ENCODE results near the gene EML3. TPM values are rescaled to one million over a fixed set of nuclear protein-coding genes. Genes with fewer than 3 reads are reported as not detected.

The EML3 gene
- total RNA-seq, 1 donor from 2014 or later, result 7.3 TPM

DNA sequence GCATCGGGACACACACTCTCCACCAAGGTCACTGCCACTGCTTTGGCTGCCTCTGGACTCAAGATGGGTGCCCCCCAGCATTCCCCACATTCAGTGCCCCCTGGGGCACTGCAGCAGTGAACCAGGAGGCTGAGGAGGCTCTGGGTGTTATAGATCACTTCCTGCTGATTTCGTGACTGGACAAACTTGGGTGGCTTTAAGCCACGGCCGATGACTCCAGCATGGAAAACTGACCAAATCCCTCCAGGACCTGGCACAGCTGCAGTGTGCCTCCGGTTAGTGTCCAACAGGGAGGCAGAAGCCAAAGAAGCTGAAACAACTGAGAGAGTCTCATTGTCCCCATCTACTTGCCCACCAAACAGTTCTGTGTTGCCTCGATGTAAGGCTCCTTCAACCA lies 35.0 kb upstream of the EML3 start:
- H3K4me1 ChIP-seq (ENCODE audit: control insufficient read depth in 3 of 3, insufficient read depth in 3 of 3, low read length in 3 of 3), result peaks cover 33 to 40% (median 35%) of the 10 kb centered on the region in 3 donors
- H3K4me3 ChIP-seq (ENCODE audit: low read length in 3 of 3), result no peak overlapping the region
- H3K9me3 ChIP-seq (ENCODE audit: control insufficient read depth in 3 of 3, low read length in 3 of 3), result no peaks in the 10 kb centered on the region
- H3K27ac ChIP-seq (ENCODE audit: low read depth, low read length), result no peak overlapping the region
- H3K9ac ChIP-seq (ENCODE audit: low read depth in 1 of 3, low read length in 3 of 3), result no peak overlapping the region
- no peaks in the 10 kb centered on the region for H3K27me3 ChIP-seq (ENCODE audit: control insufficient read depth in 3 of 3, insufficient read depth in 3 of 3, low read length in 3 of 3)
- peaks cover 25 to 38% (median 26%) of the 10 kb centered on the region in 3 donors for H3K36me3 ChIP-seq (ENCODE audit: control insufficient read depth in 3 of 3, insufficient read depth in 3 of 3, low read length in 3 of 3)

- no peaks in the 10 kb centered on the region for H3K27me3 ChIP-seq (ENCODE audit: control insufficient read depth in 3 of 3, insufficient read depth in 3 of 3, low read length in 3 of 3)
- H3K4me1 ChIP-seq (ENCODE audit: control insufficient read depth in 3 of 3, insufficient read depth in 3 of 3, low read length in 3 of 3), result peaks cover 27 to 36% (median 29%) of the 10 kb centered on the region in 3 donors
- H3K9me3 ChIP-seq (ENCODE audit: control insufficient read depth in 3 of 3, low read length in 3 of 3), result no peaks in the 10 kb centered on the region
- H3K9ac ChIP-seq (ENCODE audit: low read depth in 1 of 3, low read length in 3 of 3), result peak overlapping the region; percentile 20 to 60 (median 29)
- peak overlapping the region; percentile 56 to 60 (median 59) for H3K4me3 ChIP-seq (ENCODE audit: low read length in 3 of 3)
- H3K27ac ChIP-seq (ENCODE audit: low read depth, low read length), result peak overlapping the region; percentile 1
- peaks cover 25 to 39% (median 26%) of the 10 kb centered on the region in 3 donors for H3K36me3 ChIP-seq (ENCODE audit: control insufficient read depth in 3 of 3, insufficient read depth in 3 of 3, low read length in 3 of 3)
These were observed 34.4 kb upstream of the EML3 start for GRCh38 chr11:62646825-62647608.

- peak within 1 kb of the TSS; percentile 94 to 97 (median 96) for H3K9ac ChIP-seq (ENCODE audit: low read depth in 1 of 3, low read length in 3 of 3)
- H3K4me1 ChIP-seq (ENCODE audit: control insufficient read depth in 3 of 3, insufficient read depth in 3 of 3, low read length in 3 of 3), result peaks cover 23 to 32% (median 24%) of the 10 kb centered on the region in 3 donors
- peaks cover 25 to 39% (median 26%) of the 10 kb centered on the region in 3 donors for H3K36me3 ChIP-seq (ENCODE audit: control insufficient read depth in 3 of 3, insufficient read depth in 3 of 3, low read length in 3 of 3)
- H3K27me3 ChIP-seq (ENCODE audit: control insufficient read depth in 3 of 3, insufficient read depth in 3 of 3, low read length in 3 of 3), result no peaks in the 10 kb centered on the region
- H3K9me3 ChIP-seq (ENCODE audit: control insufficient read depth in 3 of 3, low read length in 3 of 3), result no peaks in the 10 kb centered on the region
- peak within 1 kb of the TSS; percentile 94 to 98 (median 96) for H3K4me3 ChIP-seq (ENCODE audit: low read length in 3 of 3)
- peak within 1 kb of the TSS; percentile 92 for H3K27ac ChIP-seq (ENCODE audit: low read depth, low read length)
These were observed 33.6 kb upstream of the EML3 start, which contains the start of gene GANAB for GRCh38 chr11:62645946-62646824. Gene GANAB, minus strand, starts transcription at chr11:62646613. Its CDS starts 14 bp downstream, at chr11:62646599.

GRCh38 chr11:62645671-62645945 lies 33.0 kb upstream of the EML3 start:
- peak overlapping the region; percentile 94 to 98 (median 96) for H3K4me3 ChIP-seq (ENCODE audit: low read length in 3 of 3)
- peaks cover 25 to 39% (median 26%) of the 10 kb centered on the region in 3 donors for H3K36me3 ChIP-seq (ENCODE audit: control insufficient read depth in 3 of 3, insufficient read depth in 3 of 3, low read length in 3 of 3)
- peak overlapping the region; percentile 92 for H3K27ac ChIP-seq (ENCODE audit: low read depth, low read length)
- H3K4me1 ChIP-seq (ENCODE audit: control insufficient read depth in 3 of 3, insufficient read depth in 3 of 3, low read length in 3 of 3), result peaks cover 23 to 32% (median 24%) of the 10 kb centered on the region in 3 donors
- peak overlapping the region; percentile 94 to 97 (median 96) for H3K9ac ChIP-seq (ENCODE audit: low read depth in 1 of 3, low read length in 3 of 3)
- H3K27me3 ChIP-seq (ENCODE audit: control insufficient read depth in 3 of 3, insufficient read depth in 3 of 3, low read length in 3 of 3), result no peaks in the 10 kb centered on the region
- no peaks in the 10 kb centered on the region for H3K9me3 ChIP-seq (ENCODE audit: control insufficient read depth in 3 of 3, low read length in 3 of 3)

DNA sequence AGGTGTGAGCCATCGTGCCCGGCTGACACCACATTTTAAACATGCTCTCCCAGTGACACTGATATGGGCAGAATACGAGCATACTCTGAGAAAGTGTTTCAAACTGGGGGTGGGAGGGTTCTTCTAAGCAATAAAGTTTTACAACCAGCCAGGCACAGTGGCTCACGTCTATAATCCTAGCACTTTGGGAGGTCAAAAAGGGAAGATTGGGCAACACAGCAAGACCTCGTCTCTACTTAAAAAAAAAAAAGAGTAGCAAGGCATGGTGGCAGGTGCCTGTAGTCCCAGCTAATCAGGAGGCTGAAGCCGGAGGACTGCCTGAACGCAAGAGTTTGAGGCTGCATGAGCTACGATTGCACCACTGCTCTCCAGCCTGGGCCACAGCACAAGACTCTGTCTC lies 31.6 kb upstream of the EML3 start:
- Histone ChIP-seq H3K27ac (ENCODE audit: low read depth, low read length) (no peak overlapping the region), H3K36me3 (ENCODE audit: control insufficient read depth in 3 of 3, insufficient read depth in 3 of 3, low read length in 3 of 3) (peaks cover 24 to 37% (median 25%) of the 10 kb centered on the region in 3 donors), H3K4me1 (ENCODE audit: control insufficient read depth in 3 of 3, insufficient read depth in 3 of 3, low read length in 3 of 3) (peaks cover 23 to 32% (median 24%) of the 10 kb centered on the region in 3 donors), H3K27me3 (ENCODE audit: control insufficient read depth in 3 of 3, insufficient read depth in 3 of 3, low read length in 3 of 3) (no peaks in the 10 kb centered on the region), H3K4me3 (ENCODE audit: low read length in 3 of 3) (no peak overlapping the region), H3K9me3 (ENCODE audit: control insufficient read depth in 3 of 3, low read length in 3 of 3) (no peaks in the 10 kb centered on the region), H3K9ac (ENCODE audit: low read depth in 1 of 3, low read length in 3 of 3) (no peak overlapping the region)

DNA sequence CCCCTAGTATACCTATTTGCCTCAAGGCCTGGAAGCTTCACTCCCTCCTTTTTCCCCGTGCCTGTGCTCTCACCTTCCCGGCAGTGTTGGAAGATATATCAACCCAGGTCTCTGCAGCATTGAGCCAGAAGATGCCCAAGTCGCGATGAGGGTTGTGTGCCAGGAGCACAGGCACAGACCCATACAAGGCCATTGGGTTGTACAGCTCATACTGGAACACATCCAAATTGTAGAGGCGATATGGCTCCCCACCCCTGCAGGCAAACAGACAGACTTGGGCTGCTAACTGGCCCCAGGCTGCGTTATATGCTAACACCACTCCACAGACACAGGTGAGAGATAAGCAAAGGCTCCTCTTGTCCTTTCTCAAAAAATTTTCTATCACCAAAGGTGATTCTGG lies 19.9 kb upstream of the EML3 start:
- no peak overlapping the region for H3K9ac ChIP-seq (ENCODE audit: low read depth in 1 of 3, low read length in 3 of 3)
- no peaks in the 10 kb centered on the region for H3K27me3 ChIP-seq (ENCODE audit: control insufficient read depth in 3 of 3, insufficient read depth in 3 of 3, low read length in 3 of 3)
- H3K9me3 ChIP-seq (ENCODE audit: control insufficient read depth in 3 of 3, low read length in 3 of 3), result no peaks in the 10 kb centered on the region
- peaks cover 75 to 77% (median 76%) of the 10 kb centered on the region in 3 donors for H3K36me3 ChIP-seq (ENCODE audit: control insufficient read depth in 3 of 3, insufficient read depth in 3 of 3, low read length in 3 of 3)
- H3K4me1 ChIP-seq (ENCODE audit: control insufficient read depth in 3 of 3, insufficient read depth in 3 of 3, low read length in 3 of 3), result no peaks in the 10 kb centered on the region
- no peak overlapping the region for H3K27ac ChIP-seq (ENCODE audit: low read depth, low read length)
- H3K4me3 ChIP-seq (ENCODE audit: low read length in 3 of 3), result no peak overlapping the region

DNA sequence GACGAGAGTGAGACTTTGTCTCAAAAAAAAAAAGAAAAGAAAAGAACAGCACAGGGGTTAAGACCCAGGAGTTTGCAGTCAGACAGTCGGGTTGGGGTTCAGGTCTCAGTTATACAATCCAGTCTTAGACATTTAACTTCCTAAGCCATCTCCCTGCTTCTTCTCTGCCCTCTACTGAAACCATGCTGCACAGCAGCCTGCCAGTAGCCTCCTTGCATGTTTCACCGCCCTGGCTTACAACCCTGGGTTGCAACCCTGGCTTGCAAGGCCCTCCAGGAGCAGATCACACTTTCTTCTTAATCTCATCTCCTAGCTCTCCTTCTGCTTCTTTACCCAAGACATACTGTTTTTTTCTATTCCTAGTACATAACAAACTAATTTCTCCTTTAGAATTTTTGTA lies 15.1 kb upstream of the EML3 start:
- peaks cover 66 to 72% (median 70%) of the 10 kb centered on the region in 3 donors for H3K36me3 ChIP-seq (ENCODE audit: control insufficient read depth in 3 of 3, insufficient read depth in 3 of 3, low read length in 3 of 3)
- no peak overlapping the region for H3K4me3 ChIP-seq (ENCODE audit: low read length in 3 of 3)
- no peak overlapping the region for H3K9ac ChIP-seq (ENCODE audit: low read depth in 1 of 3, low read length in 3 of 3)
- H3K4me1 ChIP-seq (ENCODE audit: control insufficient read depth in 3 of 3, insufficient read depth in 3 of 3, low read length in 3 of 3), result no peaks in the 10 kb centered on the region
- H3K27ac ChIP-seq (ENCODE audit: low read depth, low read length), result no peak overlapping the region
- H3K27me3 ChIP-seq (ENCODE audit: control insufficient read depth in 3 of 3, insufficient read depth in 3 of 3, low read length in 3 of 3), result no peaks in the 10 kb centered on the region
- H3K9me3 ChIP-seq (ENCODE audit: control insufficient read depth in 3 of 3, low read length in 3 of 3), result no peaks in the 10 kb centered on the region

GRCh38 chr11:62622476-62623089 lies 10.0 kb upstream of the EML3 start:
- peak overlapping the region; percentile 89 for H3K27ac ChIP-seq (ENCODE audit: low read depth, low read length)
- H3K9me3 ChIP-seq (ENCODE audit: control insufficient read depth in 3 of 3, low read length in 3 of 3), result no peaks in the 10 kb centered on the region
- H3K36me3 ChIP-seq (ENCODE audit: control insufficient read depth in 3 of 3, insufficient read depth in 3 of 3, low read length in 3 of 3), result peaks cover 23 to 30% (median 26%) of the 10 kb centered on the region in 3 donors
- peaks cover 12 to 16% (median 15%) of the 10 kb centered on the region in 3 donors for H3K4me1 ChIP-seq (ENCODE audit: control insufficient read depth in 3 of 3, insufficient read depth in 3 of 3, low read length in 3 of 3)
- peak overlapping the region; percentile 63 to 87 (median 66) for H3K9ac ChIP-seq (ENCODE audit: low read depth in 1 of 3, low read length in 3 of 3)
- H3K27me3 ChIP-seq (ENCODE audit: control insufficient read depth in 3 of 3, insufficient read depth in 3 of 3, low read length in 3 of 3), result no peaks in the 10 kb centered on the region
- H3K4me3 ChIP-seq (ENCODE audit: low read length in 3 of 3), result peak overlapping the region; percentile 71 to 91 (median 83)

DNA sequence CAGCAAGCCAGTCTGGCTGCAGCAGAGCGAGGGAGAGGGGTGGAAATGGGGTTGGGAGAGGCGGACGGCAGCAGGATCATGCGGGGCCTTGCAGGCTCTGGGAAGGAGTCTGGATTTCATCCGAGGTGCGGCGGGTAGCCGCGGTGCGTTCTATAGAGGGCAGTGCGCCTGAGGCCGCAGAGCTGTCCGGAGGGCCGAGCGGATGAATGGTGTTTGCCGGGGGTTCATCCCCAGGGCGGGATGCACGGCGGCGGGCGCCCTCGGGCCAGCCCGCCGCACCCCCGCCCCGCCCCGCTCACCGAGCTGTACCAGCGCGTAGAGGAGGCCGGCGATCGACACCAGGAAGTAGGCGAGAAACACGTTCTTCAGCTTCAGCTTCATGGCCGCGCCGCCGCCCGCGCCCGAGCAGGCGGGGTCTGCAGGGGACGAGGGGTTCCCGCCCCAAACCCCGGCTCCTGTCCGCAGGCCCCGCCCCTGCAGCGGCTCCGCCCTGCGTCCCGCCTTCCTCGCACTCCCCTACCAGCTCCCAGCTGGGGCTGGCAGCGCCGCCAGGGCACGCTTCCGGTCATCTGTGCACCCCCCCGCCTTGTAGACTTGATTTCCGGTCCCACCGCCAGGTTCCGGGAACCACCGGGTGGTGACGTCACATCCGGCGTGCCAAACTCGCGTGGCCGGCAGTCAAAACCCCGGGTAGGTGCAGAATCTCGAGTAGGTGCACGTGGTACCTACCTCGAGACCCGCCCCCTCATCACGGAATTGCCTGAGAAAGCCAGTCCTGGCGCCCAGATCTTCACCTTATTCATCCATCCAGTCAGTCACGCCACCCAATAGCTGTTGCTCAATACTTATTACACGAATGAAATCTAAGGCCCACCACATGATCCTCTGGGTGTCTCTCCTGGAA lies 9.2 kb upstream of the EML3 start, which contains the start of gene B3GAT3:
TSS of gene B3GAT3 (minus strand) at position 420 of the 904 bp plus-strand sequence. CDS start at position 381, 39 bp downstream.
- no peaks in the 10 kb centered on the region for H3K27me3 ChIP-seq (ENCODE audit: control insufficient read depth in 3 of 3, insufficient read depth in 3 of 3, low read length in 3 of 3)
- H3K4me3 ChIP-seq (ENCODE audit: low read length in 3 of 3), result peak within 1 kb of the TSS; percentile 71 to 91 (median 91)
- peak within 1 kb of the TSS; percentile 66 to 87 (median 80) for H3K9ac ChIP-seq (ENCODE audit: low read depth in 1 of 3, low read length in 3 of 3)
- H3K36me3 ChIP-seq (ENCODE audit: control insufficient read depth in 3 of 3, insufficient read depth in 3 of 3, low read length in 3 of 3), result peaks cover 22 to 28% (median 25%) of the 10 kb centered on the region in 3 donors
- no peaks in the 10 kb centered on the region for H3K9me3 ChIP-seq (ENCODE audit: control insufficient read depth in 3 of 3, low read length in 3 of 3)
- peaks cover 12 to 16% (median 15%) of the 10 kb centered on the region in 3 donors for H3K4me1 ChIP-seq (ENCODE audit: control insufficient read depth in 3 of 3, insufficient read depth in 3 of 3, low read length in 3 of 3)
- peak within 1 kb of the TSS; percentile 89 for H3K27ac ChIP-seq (ENCODE audit: low read depth, low read length)

Measured in skeletal muscle tissue (tissue), 4 donors.